Fibroblast of skin of right quadriceps (primary cell): Measurements from ENCODE around the gene TBX6.
"Not testable (repeated sequence)": the region's sequence is repeated elsewhere in the genome, so short reads cannot be mapped to it uniquely, and the experiment has no call there.

ENCODE experiments used
- DNase-seq: peaks from one replicate; pipeline ENCODE4 v3.0.0-alpha.2; 2013

TBX6 gene

GRCh38 chr16:30091474-30092372 lies at the start of gene TBX6:
Gene TBX6, minus strand, starts transcription at chr16:30091924. Its CDS starts 731 bp downstream, at chr16:30091193.
- DNase-seq = peak; percentile 89

GRCh38 chr16:30139583-30140481 lies 48.1 kb upstream of the TBX6 start:
- no peak for DNase-seq

GRCh38 chr16:30137897-30138296 lies 46.2 kb upstream of the TBX6 start:
- DNase-seq = no peak

GRCh38 chr16:30136971-30137605 lies 45.4 kb upstream of the TBX6 start:
- no peak for DNase-seq

- no peak for DNase-seq
Observed at GRCh38 chr16:30132591-30132990, 40.9 kb upstream of the TBX6 start.

GRCh38 chr16:30131869-30132475 lies 40.2 kb upstream of the TBX6 start:
- DNase-seq = peak; percentile 9

GRCh38 chr16:30127993-30128392 lies 36.3 kb upstream of the TBX6 start:
- DNase-seq = no peak

GRCh38 chr16:30125690-30126089 lies 34.0 kb upstream of the TBX6 start:
- not testable (repeated sequence) for DNase-seq

GRCh38 chr16:30124985-30125379 lies 33.3 kb upstream of the TBX6 start:
- no peak for DNase-seq

GRCh38 chr16:30122604-30123160 lies 31.0 kb upstream of the TBX6 start:
- peak; percentile 8 for DNase-seq

GRCh38 chr16:30121741-30122571 lies 30.2 kb upstream of the TBX6 start:
- no peak for DNase-seq

- no peak for DNase-seq
Observed at GRCh38 chr16:30120340-30121105, 28.8 kb upstream of the TBX6 start.

GRCh38 chr16:30119428-30119827 lies 27.7 kb upstream of the TBX6 start:
- DNase-seq = no peak

- no peak for DNase-seq
Observed at GRCh38 chr16:30117768-30118167, 26.0 kb upstream of the TBX6 start.

- no peak for DNase-seq
Observed at GRCh38 chr16:30116291-30117207, 24.8 kb upstream of the TBX6 start.

- DNase-seq = no peak
Observed at GRCh38 chr16:30115238-30115637, 23.5 kb upstream of the TBX6 start.

GRCh38 chr16:30114833-30115232 lies 23.1 kb upstream of the TBX6 start:
- DNase-seq = not testable (repeated sequence)

GRCh38 chr16:30114411-30114810 lies 22.7 kb upstream of the TBX6 start:
- no peak for DNase-seq

- no peak for DNase-seq
Observed at GRCh38 chr16:30113711-30114333, 22.1 kb upstream of the TBX6 start.
